HL-60/S4 treated with phorbol 12-myristate 13-acetate at 8.2 ng/mL for 4 days and 3 days (cell line): ENCODE results near the gene KCNQ1.

Experiments used
- in situ Hi-C: fragments of 300-500 bp; cut with MboI; formaldehyde crosslinking; loops from 2 replicates; pipeline ENCODE4 v1.15.0; 2022; ENCODE audit warnings: low sequenced_read_pairs

Gene KCNQ1

DNA sequence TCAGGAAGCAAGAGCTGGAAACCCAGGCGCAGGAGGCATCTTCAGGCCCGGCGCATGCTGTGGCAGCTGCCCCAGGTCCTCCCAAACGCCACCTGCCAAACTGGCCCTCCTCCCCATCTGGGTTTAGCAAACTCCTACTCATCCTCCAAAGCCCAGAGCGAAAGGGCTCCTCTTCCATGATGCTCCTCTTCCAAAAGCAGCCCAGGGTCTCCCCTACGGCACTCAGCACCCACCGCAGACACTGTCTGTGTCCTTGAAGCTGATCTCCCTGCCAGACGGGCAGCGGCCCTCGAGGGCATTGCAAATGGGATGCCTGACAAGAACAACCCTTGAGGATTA lies 414.9 kb downstream of the KCNQ1 start:
- in situ Hi-C loops: no loop called here

DNA sequence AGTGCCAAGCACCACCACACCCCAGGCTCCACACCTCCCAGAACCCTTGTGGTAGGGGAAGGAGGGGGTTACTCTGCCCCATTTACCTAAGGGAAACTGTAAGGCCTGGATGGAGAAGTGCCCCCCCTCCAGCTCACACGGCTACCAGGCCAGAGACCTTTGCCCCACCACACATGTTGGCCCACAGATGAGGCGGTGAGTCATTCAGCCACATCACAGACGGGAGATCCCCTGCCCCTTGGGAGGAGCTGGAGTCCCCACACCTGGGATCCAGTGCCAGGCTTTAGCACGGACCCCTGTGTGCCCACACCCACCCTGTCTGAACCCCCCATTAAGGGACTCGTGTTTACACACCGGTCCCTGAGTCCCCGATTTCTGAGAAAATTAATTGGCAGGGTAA lies 415.8 kb downstream of the KCNQ1 start:
- in situ Hi-C loops: no loop called here

DNA sequence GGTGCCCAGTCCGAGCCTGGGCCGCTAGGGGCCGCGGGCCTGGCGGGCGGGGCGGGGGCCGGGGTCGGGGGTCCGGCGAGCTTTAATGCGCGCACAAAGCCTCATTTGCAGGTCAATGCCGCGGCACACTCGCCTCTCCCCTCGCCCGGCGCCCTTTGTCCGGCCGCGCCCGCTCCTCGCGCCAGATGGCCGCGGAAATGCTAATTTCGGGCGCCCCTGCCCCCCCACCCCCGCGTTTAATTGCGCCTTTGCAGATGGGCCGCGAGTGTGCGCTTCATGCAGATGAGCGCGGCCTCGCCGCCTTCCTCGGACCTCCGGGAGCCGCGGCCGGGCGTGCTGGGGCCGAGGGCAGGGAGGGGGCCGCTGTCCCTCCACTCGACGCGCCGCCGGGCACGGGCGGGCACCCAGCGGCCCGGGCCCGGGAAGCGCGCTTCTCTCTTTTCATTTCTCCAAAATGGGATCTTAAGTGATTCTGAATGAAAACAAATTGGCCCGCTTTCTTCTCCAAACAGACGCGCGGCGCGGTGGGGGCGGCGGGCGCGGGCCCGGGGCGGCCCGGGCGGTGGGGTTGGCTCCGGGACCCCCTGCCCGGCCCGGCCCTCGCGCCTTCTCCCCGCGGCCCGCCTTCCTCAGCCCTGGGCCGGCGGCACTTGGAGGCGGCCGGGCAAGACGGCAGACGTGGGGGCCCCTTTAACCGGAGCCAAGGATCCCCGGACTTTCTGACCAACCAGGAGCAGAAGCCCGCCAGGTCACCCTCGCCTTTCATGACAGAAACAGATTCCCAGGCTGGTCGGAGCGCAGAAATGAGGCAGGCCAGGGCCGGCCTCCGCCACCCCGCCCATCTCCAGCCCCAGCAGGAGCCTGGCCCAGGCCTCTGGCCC lies 417.8 kb downstream of the KCNQ1 start:
- in situ Hi-C loops: no loop called here

DNA sequence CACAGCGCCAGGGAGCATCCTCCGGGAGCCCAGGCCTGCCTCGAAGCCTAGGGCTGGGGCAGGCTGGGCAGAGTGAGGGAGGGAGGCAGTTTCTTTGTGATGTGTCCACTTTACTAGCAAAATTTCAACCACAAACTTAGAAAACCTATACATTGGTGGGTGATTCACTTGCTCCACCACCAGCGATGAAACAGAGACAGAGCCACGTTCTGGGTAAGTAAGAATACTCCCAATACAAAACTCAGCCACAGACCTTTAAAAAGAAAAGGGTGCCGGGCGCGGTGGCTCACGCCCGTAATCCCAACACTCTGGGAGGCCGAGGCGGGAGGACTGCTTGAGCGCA lies 418.4 kb downstream of the KCNQ1 start:
- in situ Hi-C loops: no loop called here

DNA sequence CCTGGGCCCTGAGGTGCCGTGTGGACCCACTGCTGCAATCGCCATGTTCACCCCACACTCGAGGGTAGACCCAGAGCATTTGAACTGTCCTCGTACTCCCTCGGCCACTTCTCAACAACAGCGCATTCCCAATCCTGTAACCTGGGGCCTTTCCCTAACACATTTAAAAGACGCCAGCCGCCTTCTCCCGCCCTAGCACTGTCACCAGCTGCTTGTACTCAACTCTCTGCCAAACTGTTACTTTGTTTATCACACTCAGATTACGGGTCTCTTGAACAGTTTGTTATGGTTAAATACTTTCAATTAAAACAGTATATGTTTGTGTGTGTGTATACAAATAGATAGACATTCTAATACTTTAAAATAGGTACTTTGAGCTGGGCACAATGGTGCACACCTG lies 420.1 kb downstream of the KCNQ1 start:
- in situ Hi-C loops: no loop called here

DNA sequence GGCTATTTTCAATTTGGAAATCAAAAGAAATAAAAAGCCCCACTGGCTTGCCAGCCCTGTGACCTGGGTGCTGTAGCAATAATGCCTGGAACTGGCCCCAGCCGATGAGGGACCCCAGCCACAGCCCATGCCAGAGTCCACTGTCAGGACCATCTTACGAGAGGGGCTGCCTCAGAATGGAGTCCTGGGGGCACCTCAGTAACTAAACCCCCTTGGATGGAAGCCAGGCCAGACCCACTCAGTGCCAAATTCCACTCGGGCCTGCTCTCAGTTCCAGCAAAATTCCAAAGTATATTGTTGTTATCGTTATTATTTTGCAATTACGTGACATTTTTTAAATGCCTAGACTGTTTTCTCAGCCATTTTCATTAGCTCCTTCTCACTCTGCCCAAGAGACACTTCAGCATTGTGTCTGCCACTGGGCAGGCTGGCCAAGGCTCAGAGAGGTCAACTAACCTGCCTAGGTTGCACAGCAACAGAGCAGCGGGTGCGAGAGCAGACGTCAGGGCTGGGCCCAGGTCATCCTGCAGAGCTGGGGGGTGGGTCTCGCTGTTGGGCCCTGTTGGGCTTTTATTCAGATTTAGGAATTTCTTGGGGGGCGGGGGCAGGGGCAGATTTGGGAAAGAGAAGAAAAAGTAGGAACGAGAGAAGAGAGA lies 421.2 kb downstream of the KCNQ1 start:
- in situ Hi-C loops: no loop called here

DNA sequence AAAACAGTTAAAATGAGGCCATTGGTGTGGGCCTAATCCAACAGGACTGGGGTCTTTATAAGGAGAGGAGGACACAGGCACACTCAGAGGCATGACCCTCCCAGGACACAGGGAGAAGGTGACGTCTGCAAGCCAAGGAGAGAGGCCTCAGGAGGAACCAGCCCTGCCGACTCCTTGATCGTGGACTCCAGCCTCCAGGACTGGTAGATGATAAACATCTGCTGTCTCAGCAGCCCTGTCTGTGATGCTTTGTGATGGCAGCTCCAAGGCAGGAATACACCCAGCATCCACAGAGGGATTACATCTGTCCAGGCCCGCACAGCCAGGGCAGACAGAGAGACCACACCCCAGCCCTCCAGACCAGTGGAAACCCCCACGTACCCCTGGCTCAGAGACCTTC lies 422.3 kb downstream of the KCNQ1 start:
- in situ Hi-C loops: no loop called here

DNA sequence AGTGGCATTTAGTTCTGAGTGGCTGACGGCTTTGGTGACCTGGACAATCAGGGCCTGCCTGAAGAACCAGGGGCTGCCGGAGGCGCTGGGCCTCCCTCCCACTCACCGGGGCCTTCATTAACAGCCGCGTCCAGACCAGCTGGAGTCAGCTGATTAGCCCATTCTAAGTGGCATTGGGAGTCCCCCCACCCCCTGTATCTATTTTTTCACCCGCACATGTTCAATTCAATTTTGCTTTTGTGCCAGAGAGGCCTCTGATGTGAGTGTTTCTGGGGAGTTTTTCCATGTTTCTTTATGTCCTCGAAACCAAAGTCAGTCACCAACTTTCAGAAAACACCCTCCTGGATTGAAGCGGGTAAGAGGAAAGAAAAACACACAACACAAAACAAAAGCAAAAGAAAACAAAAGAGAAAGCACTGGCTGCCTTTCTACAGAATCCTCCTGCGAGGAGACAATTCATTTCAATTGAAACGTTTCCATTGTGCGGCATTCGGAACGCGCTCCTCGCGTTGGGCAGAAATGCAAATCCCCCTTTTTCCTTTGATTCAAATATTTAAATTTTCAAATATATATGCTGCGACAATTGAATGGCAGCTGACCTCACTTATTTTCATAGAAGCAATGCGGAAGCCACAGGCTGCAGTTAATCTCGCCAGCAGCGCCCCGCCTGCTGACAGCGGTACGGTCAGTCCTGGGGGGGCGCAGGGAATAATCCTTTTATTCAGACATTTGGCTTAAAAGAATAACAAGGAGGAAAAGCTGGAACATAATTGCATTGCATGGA lies 423.1 kb downstream of the KCNQ1 start:
- in situ Hi-C loops: no loop called here

DNA sequence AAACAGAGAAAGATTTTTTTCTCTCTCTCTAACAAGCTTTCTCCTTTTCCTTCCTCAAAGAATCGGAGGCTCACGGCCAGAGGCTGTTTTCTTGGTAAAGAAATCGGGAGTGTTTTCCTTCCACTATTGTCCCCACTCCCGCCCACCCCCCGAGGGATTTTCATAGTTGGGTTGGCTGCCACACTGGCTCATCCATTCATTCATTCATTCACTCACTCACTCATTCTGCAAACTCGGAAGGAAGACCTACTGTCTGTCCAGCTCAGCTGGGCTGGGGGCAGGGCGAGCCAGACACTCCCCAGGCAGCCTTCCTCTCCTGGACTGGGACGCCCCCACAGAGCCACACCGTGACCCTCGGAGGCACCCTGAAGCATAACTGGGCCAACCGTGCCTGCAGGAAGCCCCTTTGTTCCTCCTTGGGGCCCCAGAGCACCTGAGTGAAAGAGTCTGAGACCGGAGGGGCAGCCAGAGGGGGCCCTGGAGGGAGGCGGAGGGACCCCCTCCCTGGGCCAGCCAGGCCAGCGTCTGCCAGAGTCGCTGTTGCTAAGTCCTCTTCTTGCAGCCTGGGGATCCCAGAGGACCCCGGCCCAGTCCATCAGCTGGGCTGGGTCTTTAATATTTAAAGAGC lies 423.8 kb downstream of the KCNQ1 start:
- in situ Hi-C loops: no loop called here

DNA sequence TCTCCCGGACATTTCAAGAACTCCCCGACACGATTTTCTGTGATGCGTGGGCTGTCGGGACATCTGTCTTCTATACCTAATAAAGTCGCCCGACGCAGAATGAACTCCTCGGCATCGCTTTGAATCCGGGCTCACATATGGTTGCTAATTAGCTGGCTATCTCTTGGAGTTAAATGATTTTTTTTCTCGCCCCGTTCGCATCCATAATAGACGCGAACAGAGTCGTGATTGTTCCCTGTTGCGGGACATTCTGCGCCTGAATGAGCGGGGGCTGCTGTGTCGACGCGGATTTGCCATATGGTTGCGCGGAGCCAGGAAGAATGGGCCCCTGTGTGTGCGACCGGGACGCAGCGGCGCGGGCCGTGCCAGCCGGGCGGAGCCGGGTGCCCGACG lies 424.3 kb downstream of the KCNQ1 start:
- in situ Hi-C loops: no loop called here

DNA sequence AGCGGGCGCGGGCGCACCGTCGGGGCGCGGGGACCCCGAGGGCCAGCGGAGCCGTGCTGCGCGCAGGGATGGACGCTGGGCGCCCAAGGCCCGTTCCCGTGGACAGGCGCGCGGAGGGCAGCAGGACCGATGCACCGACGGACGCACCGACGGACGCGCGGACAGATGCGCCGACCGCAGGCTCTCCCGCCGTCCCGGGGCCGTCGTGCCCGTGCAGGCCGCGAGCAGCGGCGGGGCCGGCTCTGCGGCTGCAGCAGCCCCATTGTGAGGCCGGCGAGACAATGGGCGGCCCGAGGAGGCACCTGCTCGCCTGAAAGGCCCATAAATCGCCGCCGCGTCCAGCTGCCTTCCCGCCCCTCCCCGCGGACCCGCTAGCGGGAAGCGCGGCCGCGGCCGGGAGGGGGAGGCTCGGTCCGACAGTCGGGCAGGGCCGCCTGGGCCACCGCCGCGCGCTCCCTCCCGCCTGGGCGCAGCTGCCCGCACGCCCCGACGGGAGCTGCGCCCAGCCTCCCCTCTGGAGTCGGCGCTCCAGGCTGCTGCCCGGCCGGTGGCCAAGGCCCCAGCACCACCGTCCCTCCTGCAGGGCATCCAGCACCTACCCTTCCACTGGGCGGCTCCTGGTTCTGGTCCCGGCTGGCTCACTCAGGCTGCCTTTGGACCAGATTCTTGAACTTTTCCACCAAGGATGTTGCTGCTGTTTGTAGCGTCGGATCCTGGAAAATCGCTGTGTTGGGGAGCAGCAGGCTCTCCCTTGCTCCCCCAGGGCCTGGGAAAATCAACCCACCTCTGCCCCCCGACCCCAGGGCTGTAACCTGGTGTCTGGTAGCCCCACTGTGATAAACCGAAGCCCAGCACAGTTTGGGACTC lies 425.0 kb downstream of the KCNQ1 start:
- in situ Hi-C loops: no loop called here

DNA sequence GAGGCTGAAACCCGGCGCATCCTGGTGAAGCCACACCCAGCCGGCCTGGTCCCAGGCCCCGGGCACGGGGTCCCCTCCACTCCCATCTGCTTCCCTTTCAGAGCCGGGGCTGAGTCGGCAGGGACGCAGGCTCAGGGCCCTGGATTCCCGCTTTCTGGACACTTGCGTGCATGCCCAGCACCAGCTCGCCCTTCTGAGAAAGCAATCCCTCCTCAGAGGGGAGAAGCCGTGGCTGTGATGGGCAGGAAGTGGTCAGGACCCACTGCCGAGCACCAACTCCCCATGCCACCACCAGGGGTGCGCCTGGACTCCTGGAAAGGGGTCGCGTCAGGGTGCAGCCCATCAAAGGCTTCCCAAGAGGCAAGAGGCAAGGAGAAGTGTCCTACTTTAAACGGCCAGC lies 425.7 kb downstream of the KCNQ1 start:
- in situ Hi-C loops: no loop called here

DNA sequence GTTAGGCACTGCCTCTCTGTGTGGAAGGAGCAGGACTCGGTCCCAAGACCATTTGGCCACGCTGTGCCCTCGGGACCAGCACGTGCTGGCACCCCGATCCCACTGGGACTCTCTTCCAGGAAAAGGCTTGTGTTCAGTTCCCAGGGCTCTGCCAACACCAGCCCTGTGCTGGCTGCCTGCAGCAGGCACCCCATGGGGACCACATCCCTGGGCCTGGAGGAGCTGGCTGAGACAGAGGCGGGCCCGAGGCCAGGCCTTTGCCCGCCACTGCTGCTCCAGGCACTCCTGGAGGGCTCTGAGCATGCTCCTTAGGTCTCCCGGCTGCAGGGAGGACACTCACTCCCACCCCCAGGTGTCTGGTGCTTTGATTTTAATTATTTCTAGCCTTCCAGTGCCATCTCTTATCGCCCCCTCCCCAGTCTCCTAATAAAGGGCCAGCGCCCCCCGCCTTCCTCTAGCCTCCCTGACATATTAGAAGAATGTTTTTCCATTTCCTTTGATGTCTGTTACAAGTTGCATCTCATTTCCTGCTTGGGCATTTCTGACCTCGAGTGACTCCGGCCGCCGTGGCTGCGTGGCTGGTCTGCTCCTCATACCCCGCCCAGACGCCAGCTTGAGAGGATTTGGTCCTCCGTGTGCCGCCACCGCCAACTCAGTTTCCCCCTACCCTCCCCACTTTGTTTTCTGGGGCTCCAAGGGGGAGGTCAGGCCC lies 426.3 kb downstream of the KCNQ1 start:
- in situ Hi-C loops: no loop called here

DNA sequence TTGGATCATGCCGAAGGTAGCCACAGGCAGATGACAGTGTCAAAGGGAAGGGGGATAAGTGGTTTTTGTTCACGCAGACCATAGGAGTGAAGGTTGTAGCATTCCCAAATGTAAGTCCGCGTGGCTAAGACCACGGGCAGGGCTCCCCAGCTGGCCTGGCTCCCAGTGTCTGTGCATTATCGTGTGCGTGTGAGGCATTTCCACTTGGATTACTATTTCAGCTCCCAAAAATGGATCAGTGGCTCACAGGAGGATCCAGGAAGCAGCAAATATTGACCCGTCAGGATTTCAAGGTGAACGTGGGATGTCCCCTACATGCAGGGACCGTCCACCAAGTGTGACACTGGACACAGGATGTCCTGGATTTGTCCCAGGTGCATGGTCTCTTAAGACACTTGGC lies 430.2 kb downstream of the KCNQ1 start:
- in situ Hi-C loops: no loop called here

DNA sequence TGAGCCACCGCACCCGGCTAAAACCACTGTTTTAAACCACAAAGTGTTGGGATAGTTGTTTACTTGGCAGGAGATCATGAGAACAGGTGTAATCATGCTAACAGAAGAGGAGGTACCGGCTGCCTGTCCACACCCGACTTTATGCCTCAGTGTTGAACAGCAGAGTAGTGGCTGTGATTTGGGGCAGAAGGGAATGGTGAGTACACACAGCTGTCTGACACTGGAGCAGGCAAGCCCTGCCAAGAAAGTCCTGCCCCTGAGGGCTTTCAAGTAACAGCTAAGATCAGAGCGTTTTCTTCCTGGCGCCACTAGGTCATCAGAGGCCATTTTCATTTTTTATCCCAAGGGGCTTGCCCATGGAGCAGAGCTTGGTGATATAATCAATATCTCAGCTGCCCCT lies 432.7 kb downstream of the KCNQ1 start:
- in situ Hi-C loops: no loop called here

DNA sequence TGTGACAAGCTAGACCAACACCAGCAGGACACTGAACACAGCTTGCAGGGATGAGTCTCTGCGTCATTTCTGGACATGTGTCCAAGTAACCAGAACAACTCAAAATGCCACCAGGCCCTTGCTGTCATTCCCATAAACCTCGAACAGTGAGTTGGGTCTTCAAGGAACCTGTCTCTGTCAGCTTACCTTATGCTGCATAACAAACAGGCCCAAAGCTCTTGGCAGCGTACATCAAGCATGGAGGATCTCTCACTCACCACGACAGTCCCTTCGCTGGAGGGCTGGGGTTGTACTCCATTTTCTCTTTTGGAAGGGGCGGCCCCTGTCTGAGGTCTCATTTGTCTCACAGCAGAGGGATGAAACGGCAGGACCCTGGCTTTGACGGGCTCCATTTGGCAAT lies 434.0 kb downstream of the KCNQ1 start:
- in situ Hi-C loops: no loop called here

DNA sequence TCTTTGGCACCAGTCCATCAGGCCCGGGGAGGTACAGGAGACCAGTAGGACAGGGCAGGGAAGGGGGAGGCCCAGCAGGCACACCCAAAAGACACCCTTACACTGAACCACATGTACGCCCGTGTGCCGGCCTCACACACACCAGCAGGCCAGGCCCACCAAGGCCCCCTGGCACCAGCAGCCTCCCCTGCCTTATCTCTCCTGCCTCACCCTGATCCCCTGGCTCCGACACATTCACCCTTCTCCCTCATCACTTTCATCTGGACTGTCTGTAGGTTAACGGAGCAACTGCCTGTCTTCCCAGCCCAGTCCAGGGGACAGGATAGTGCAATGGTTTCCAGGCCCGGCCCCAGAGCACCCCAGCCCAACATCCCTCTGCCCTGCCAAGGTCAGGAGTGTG lies 435.8 kb downstream of the KCNQ1 start:
- in situ Hi-C loops: loop anchor here (10.0 kb wide), 2 partner anchors 346 to 456 kb away; no protein-coding TSS in a partner anchor

DNA sequence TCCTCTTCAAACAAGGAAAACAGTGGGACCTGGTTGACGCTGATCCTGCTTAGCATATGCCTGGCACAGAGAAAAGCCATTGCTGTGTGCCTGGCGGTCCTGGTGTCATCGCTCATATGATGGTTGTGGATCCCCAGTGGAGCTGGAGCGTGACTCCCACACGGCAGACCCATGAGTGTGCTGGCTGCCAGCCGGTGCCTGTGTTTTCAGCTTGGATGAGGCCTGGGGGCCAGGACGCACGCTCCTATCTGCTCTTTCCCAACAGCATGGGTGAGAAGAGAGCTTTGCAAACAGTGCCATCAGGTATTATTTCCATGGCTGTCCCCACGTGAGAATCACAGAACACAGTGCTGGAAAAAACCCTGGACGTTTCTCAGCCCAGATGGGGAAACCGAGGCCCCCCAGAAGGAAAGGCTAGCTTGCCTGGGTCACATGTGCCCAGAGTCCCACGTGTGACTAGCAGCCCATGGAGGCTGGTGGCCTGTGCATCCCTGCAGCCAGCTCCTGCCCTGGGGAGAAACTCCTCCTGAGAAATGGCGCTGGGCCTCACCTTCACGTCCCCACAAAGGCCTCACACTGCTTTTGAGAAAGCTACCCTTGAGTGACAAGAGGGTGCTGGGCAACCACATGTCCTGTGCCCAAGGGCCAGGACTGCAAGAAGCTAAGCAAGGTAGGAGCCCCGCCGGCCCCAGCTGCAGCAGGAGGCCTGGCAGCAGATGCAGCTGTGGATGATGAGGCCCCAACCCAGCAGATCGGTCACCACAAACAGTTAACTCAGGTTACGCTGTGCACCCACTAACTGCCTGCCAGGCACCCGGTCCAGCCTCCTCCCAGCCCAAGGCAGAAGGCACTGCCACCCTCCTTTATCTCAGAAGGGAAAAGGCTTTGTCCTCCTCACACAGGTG lies 436.5 kb downstream of the KCNQ1 start:
- in situ Hi-C loops: loop anchor here (10.0 kb wide), 2 partner anchors 347 to 457 kb away; no protein-coding TSS in a partner anchor

DNA sequence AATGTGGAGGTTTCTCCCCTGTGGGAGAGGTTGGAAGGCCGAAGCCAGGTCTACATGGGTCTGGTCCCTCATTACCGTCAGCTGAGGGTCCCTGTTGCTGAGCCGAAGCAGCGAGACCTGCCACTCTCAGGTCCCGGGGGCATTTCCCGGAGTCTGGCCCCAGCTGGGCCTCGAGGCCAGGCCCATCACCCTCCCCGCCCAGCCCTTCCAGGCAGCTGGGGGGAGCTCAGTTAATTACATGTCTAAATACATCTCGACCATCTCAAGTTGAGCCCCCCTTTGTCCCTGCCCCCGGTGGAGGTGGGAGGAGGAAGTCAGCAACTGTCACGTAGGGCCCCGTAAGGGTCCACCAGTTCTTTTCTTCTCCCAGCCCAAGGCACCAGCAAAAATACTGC lies 437.2 kb downstream of the KCNQ1 start:
- in situ Hi-C loops: loop anchor here (10.0 kb wide), 2 partner anchors 347 to 457 kb away; no protein-coding TSS in a partner anchor
